Measurements from ENCODE around the gene SIGLEC11.

The SIGLEC11 gene

GRCh38 chr19:49924004-49924880, 36.7 kb downstream of the SIGLEC11 start:
- DNase-seq, result no peak

GRCh38 chr19:49923055-49924003, 37.6 kb downstream of the SIGLEC11 start:
- no peak for DNase-seq

GRCh38 chr19:49921871-49922795, 38.8 kb downstream of the SIGLEC11 start:
- no peak for DNase-seq

- no peak for DNase-seq
These were observed 40.2 kb downstream of the SIGLEC11 start for GRCh38 chr19:49920624-49921363.

GRCh38 chr19:49918089-49918488, 42.9 kb downstream of the SIGLEC11 start:
- DNase-seq, result no peak

GRCh38 chr19:49916839-49917733, 43.9 kb downstream of the SIGLEC11 start:
- DNase-seq, result no peak

- no peak for DNase-seq
These were observed 45.7 kb downstream of the SIGLEC11 start for GRCh38 chr19:49915271-49915670.

GRCh38 chr19:49913720-49914119, 47.3 kb downstream of the SIGLEC11 start:
- no peak for DNase-seq

GRCh38 chr19:49912965-49913685, 47.8 kb downstream of the SIGLEC11 start:
- DNase-seq, result no peak

GRCh38 chr19:49911381-49912145, 49.4 kb downstream of the SIGLEC11 start:
- DNase-seq, result peak; percentile 43 to 56

GRCh38 chr19:49910179-49910578, 50.8 kb downstream of the SIGLEC11 start:
- no peak for DNase-seq

- no peak for DNase-seq
These were observed 52.2 kb downstream of the SIGLEC11 start for GRCh38 chr19:49908480-49909420.

GRCh38 chr19:49907745-49908446, 53.1 kb downstream of the SIGLEC11 start:
- DNase-seq, result peak in 1 of 2 donors; percentile 37

GRCh38 chr19:49906879-49907564, 54.0 kb downstream of the SIGLEC11 start:
- no peak for DNase-seq

- no peak for DNase-seq
These were observed 56.8 kb downstream of the SIGLEC11 start for GRCh38 chr19:49904136-49904535.
